CD4-positive, CD25-positive, alpha-beta regulatory T cell (primary cell): Measurements from ENCODE around the gene CACNG7. TPM values are rescaled to one million over a fixed set of nuclear protein-coding genes. Genes with fewer than 3 reads are reported as not detected.
A peak's percentile ranks its signal among the peaks of the same experiment; 100 is the strongest.

Source experiments
- ATAC-seq, 2 donors: fragments of 150-1000 bp; cut with Tn5 transposase; one replicate each; pipeline ENCODE4 v1.10.0; 2021; ENCODE audit warnings: low read depth in 2 of 2, moderate number of reproducible peaks in 2 of 2, moderate library complexity in 1 of 2
- DNase-seq, 3 donors: peaks; one replicate each; pipeline versions ENCODE4 v3.0.0 to v3.0.0-alpha.2; 2012 to 2022; ENCODE audit warnings: mixed read lengths in 1 of 3
- H3K27ac ChIP-seq: one replicate; pipeline ENCODE4 v1.7.0; 2013; ENCODE audit warnings: mild to moderate bottlenecking, low read length; ENCODE audit not compliant: insufficient read depth, poor library complexity, severe bottlenecking
- H3K27me3 ChIP-seq: one replicate; pipeline ENCODE4 v1.7.0; 2013; ENCODE audit warnings: low read length; ENCODE audit not compliant: control insufficient read depth, insufficient read depth
- H3K36me3 ChIP-seq: one replicate; pipeline ENCODE4 v1.7.0; 2013; ENCODE audit warnings: mild to moderate bottlenecking, low read length, moderate library complexity; ENCODE audit not compliant: control insufficient read depth, insufficient read depth
- H3K4me1 ChIP-seq: 2 replicates; pipeline ENCODE4 v1.7.0; 2013; ENCODE audit warnings: mild to moderate bottlenecking, low read length; ENCODE audit not compliant: insufficient read depth, control insufficient read depth, poor library complexity, severe bottlenecking
- H3K4me3 ChIP-seq: one replicate; pipeline ENCODE4 v1.7.0; 2013; ENCODE audit warnings: low read depth, mild to moderate bottlenecking, low read length, moderate library complexity
- H3K9me3 ChIP-seq, 2 experiments: 1 replicate in 1 of 2; 2 replicates in 1 of 2; pipeline ENCODE4 v1.7.0; 2013; ENCODE audit warnings: low read length in 2 of 2, mild to moderate bottlenecking in 1 of 2, moderate library complexity in 1 of 2; ENCODE audit not compliant: control insufficient read depth in 2 of 2
- H3K27ac Mint-ChIP-seq, 3 donors: one replicate each; pipeline ENCODE4 v1.8.0; 2020 to 2022; ENCODE audit warnings: mild to moderate bottlenecking in 3 of 3, mixed read lengths in 3 of 3, moderate library complexity in 2 of 3
- H3K27me3 Mint-ChIP-seq: one replicate; pipeline ENCODE4 v1.8.0; 2022; ENCODE audit warnings: mild to moderate bottlenecking, mixed read lengths
- H3K36me3 Mint-ChIP-seq: one replicate; pipeline ENCODE4 v1.8.0; 2020; ENCODE audit warnings: mixed read lengths
- H3K4me1 Mint-ChIP-seq, 4 donors: one replicate each; pipeline ENCODE4 v1.8.0; 2020 to 2022; ENCODE audit warnings: mixed read lengths in 4 of 4, mild to moderate bottlenecking in 1 of 4
- H3K4me3 Mint-ChIP-seq, 4 donors: one replicate each; pipeline ENCODE4 v1.8.0; 2020 to 2022; ENCODE audit warnings: mild to moderate bottlenecking in 4 of 4, mixed read lengths in 4 of 4, moderate library complexity in 3 of 4
- H3K9me3 Mint-ChIP-seq, 7 donors: one replicate each; pipeline ENCODE4 v1.8.0; 2020 to 2022; ENCODE audit warnings: mixed read lengths in 7 of 7, mild to moderate bottlenecking in 3 of 7, moderate library complexity in 2 of 7
- polyA plus RNA-seq, 4 donors: library from polyadenylated mRNA; unstranded; fragments of 300-500 nt; fragmentation: Illumina TruSeq; gene quantifications; one replicate each; pipeline ENCODE4 v1.2.3, GENCODE V29; 2021
- total RNA-seq: library from RNA; stranded (reverse); gene quantifications from one replicate; pipeline ENCODE4 v1.2.3, GENCODE V29; 2022

Gene CACNG7, protein sequence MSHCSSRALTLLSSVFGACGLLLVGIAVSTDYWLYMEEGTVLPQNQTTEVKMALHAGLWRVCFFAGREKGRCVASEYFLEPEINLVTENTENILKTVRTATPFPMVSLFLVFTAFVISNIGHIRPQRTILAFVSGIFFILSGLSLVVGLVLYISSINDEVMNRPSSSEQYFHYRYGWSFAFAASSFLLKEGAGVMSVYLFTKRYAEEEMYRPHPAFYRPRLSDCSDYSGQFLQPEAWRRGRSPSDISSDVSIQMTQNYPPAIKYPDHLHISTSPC
- total RNA-seq (not detected), polyA plus RNA-seq (not detected)

GRCh38 chr19:53908935-53909415 is at the start of gene CACNG7:
CACNG7 (plus strand) TSS chr19:53909278; CDS start chr19:53912832, 3,554 bp downstream.
- Histone ChIP-seq H3K9me3 (no peaks in the 10 kb centered on the region), H3K27me3 (peaks cover 10% of the 10 kb centered on the region)
- H3K27ac Mint-ChIP-seq: no peak within 1 kb of the TSS

GRCh38 chr19:53864308-53864836 is 44.7 kb upstream of the CACNG7 start:
- Histone ChIP-seq H3K27me3 (no peaks in the 10 kb centered on the region), H3K4me1 (peaks cover 35% of the 10 kb centered on the region), H3K9me3 (no peaks in the 10 kb centered on the region), H3K4me3 (no peak overlapping the region), H3K36me3 (no peaks in the 10 kb centered on the region), H3K27ac (no peak overlapping the region)
- DNase-seq (no peak), ATAC-seq (no peak)
- peaks cover 13% of the 10 kb centered on the region for H3K27me3 Mint-ChIP-seq
- peak overlapping the region in 1 of 3 donors; percentile 60 for H3K27ac Mint-ChIP-seq
- H3K4me3 Mint-ChIP-seq: peak overlapping the region in 2 of 4 donors; percentile 32 to 34
- H3K36me3 Mint-ChIP-seq: no peaks in the 10 kb centered on the region
- peaks cover 0 to 31% (median 13%) of the 10 kb centered on the region in 4 donors for H3K4me1 Mint-ChIP-seq
- H3K9me3 Mint-ChIP-seq: peaks cover 0 to 3% (median 0%) of the 10 kb centered on the region in 7 donors

More at GRCh38 chr19:53908935-53909415, at the start of gene CACNG7:
- peaks cover 5 to 37% (median 14%) of the 10 kb centered on the region in 4 donors for H3K4me1 Mint-ChIP-seq
- H3K4me3 Mint-ChIP-seq: peak within 1 kb of the TSS in 2 of 4 donors; percentile 52 to 79
- Histone ChIP-seq H3K4me3 (no peak within 1 kb of the TSS), H3K27ac (no peak within 1 kb of the TSS), H3K36me3 (no peaks in the 10 kb centered on the region), H3K4me1 (peaks cover 17% of the 10 kb centered on the region)
- DNase-seq (no peak), ATAC-seq (no peak)
- H3K9me3 Mint-ChIP-seq: peaks cover 0 to 4% (median 0%) of the 10 kb centered on the region in 7 donors
- peaks cover 5% of the 10 kb centered on the region for H3K36me3 Mint-ChIP-seq
- H3K27me3 Mint-ChIP-seq: peaks cover 76% of the 10 kb centered on the region

GRCh38 chr19:53865523-53865917 is 43.6 kb upstream of the CACNG7 start:
- H3K27ac Mint-ChIP-seq: peak overlapping the region; percentile 86 to 99 (median 90)
- peaks cover 13% of the 10 kb centered on the region for H3K27me3 Mint-ChIP-seq
- H3K4me1 Mint-ChIP-seq: peaks cover 0 to 33% (median 16%) of the 10 kb centered on the region in 4 donors
- H3K4me1 ChIP-seq: peaks cover 40% of the 10 kb centered on the region
- H3K27ac ChIP-seq: peak overlapping the region; percentile 100
- no peaks in the 10 kb centered on the region for H3K27me3 ChIP-seq
- no peak overlapping the region for H3K4me3 ChIP-seq
- H3K9me3 ChIP-seq: no peaks in the 10 kb centered on the region
- H3K4me3 Mint-ChIP-seq: peak overlapping the region; percentile 76 to 91 (median 84)
- peaks cover 0 to 3% (median 0%) of the 10 kb centered on the region in 7 donors for H3K9me3 Mint-ChIP-seq
- ATAC-seq (no peak), DNase-seq (no peak)
- no peaks in the 10 kb centered on the region for H3K36me3 ChIP-seq
- H3K36me3 Mint-ChIP-seq: no peaks in the 10 kb centered on the region

DNA sequence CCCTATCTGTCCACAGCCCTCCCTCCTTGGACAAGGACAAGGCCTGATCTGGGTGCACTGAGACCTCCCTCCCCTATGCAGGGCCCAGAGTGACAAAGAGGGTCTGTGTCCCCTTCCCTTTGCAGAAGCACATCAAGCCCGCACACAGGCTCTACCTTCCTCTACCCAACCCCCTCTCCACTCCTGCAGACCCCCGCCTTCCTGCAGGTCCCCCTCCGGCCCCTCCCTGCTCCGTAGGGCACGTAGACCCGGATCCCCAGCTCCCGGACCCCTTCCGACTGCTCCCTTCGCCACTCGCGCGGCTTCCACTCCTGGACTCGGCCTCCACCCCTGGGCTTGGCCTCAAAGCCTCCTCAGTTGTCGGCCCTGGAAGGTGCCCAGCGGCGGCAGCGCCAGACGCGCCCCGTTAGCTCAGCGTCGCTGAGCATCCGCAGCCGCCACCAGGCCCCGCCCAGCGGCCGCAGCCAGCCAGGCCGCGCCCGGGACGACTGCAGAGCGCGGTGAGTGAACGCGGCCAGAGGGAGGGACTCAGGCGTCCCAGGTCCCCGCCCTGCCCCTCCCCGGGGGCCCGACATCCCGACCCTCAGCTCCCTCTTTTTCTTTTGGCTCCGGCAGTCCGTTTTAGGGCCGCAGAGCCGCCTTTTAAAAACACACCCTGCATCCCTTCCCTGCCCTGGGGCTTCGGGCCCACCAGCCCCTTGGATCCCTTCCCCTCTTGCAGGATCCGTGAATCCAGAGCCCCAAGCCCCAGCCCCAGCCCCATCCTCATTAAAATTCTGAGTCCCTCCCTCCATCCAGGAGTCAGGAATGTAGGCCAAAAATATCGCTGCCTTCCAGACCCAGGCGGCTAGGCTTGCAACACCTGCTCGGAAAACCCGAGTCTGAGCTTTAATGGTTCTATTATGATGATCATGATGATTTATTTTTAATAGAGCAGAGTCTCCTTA is 42.9 kb upstream of the CACNG7 start:
- Histone ChIP-seq H3K4me1 (peaks cover 42% of the 10 kb centered on the region), H3K4me3 (peak overlapping the region; percentile 73), H3K27ac (peak overlapping the region; percentile 100), H3K9me3 (no peaks in the 10 kb centered on the region), H3K36me3 (no peaks in the 10 kb centered on the region), H3K27me3 (no peaks in the 10 kb centered on the region)
- peaks cover 0 to 3% (median 0%) of the 10 kb centered on the region in 7 donors for H3K9me3 Mint-ChIP-seq
- peaks cover under 1 to 38% (median 22%) of the 10 kb centered on the region in 4 donors for H3K4me1 Mint-ChIP-seq
- peaks cover 14% of the 10 kb centered on the region for H3K27me3 Mint-ChIP-seq
- ATAC-seq (peak in 1 of 2 donors; percentile 20), DNase-seq (peak; percentile 59 to 69 (median 61))
- peaks cover 1% of the 10 kb centered on the region for H3K36me3 Mint-ChIP-seq
- H3K4me3 Mint-ChIP-seq: peak overlapping the region; percentile 90 to 98 (median 96)
- peak overlapping the region; percentile 97 to 100 (median 99) for H3K27ac Mint-ChIP-seq

DNA sequence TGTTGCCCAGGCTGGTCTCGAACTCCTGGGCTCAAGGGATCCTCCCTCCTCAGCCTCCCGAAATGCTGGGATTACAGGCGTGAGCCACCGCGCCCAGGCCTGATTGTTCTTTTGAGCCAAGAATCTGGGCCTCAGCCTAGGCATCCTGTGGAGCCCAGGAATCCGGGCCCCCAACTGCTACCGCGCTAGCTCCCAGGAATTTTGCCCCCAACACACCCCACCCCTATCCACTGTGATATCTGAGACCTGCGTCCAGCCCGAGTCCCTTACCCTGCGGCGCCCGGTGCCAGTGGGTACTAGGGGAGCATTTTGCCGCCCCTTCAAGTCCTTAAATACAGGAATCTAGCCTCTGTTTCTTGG is 42.2 kb upstream of the CACNG7 start:
- Mint-ChIP-seq H3K4me1 (peaks cover 6 to 44% (median 26%) of the 10 kb centered on the region in 4 donors), H3K36me3 (peaks cover 6% of the 10 kb centered on the region), H3K27me3 (peaks cover 19% of the 10 kb centered on the region), H3K4me3 (peak overlapping the region; percentile 90 to 98 (median 96)), H3K27ac (peak overlapping the region; percentile 97 to 100 (median 99)), H3K9me3 (peaks cover 0 to 3% (median 0%) of the 10 kb centered on the region in 7 donors)
- Histone ChIP-seq H3K27me3 (no peaks in the 10 kb centered on the region), H3K27ac (peak overlapping the region; percentile 100), H3K4me1 (peaks cover 42% of the 10 kb centered on the region), H3K36me3 (no peaks in the 10 kb centered on the region), H3K9me3 (no peaks in the 10 kb centered on the region), H3K4me3 (peak overlapping the region; percentile 73)
- no peak for DNase-seq
- no peak for ATAC-seq

DNA sequence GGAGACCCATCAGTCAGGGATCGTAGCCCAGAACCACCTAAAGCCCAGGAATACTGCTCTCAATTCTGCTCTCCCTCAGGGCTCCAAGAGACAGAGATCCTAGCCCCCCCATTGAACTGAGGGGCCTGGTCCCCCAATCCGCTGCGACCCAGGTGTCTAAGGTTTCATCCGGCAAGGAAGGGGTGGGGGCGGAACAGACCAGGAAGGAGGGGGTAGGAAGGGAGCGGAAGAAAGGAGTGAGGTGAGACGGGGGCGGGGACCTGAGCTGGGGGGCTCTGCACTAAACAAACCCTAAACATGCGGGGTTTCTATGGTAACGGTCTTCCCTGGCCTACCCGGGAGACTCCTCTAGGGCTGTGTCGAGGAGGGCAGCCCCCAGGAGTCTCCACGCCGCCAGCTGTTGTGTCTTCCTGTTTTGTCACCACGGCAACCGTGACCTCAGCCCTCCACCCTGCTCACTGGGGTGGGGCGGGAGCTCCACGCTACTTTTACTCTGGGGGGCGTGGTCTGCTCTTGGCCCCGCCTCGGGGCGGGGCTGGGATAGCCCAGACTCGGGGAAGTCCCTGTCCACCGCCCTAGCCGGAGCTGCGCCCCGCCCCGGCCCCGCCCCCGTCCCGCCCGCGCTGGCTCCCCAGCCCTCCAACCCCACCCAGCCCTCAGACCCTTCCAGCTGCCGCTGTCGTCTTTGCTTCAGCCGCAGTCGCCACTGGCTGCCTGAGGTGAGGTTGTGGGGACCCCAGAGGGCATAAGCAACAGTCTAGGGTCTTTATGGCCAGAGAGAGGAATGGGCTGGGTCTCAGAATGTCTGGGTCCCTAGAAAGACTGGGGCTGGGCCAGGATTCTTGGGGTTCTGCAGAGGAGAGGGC is 41.6 kb upstream of the CACNG7 start, which contains the start of gene MYADM:
Gene MYADM (plus strand): TSS at position 659 of the 866 bp plus-strand sequence. CDS start 5,647 bp downstream, outside the sequence.
- peaks cover 6 to 44% (median 28%) of the 10 kb centered on the region in 4 donors for H3K4me1 Mint-ChIP-seq
- peaks cover 19% of the 10 kb centered on the region for H3K27me3 Mint-ChIP-seq

More for the DNA sequence above, 41.6 kb upstream of the CACNG7 start, which contains the start of gene MYADM:
- Mint-ChIP-seq H3K27ac (peak within 1 kb of the TSS; percentile 97 to 100 (median 99)), H3K4me3 (peak within 1 kb of the TSS; percentile 90 to 98 (median 96)), H3K9me3 (peaks cover 0 to 3% (median 0%) of the 10 kb centered on the region in 7 donors), H3K36me3 (peaks cover 6% of the 10 kb centered on the region)
- H3K27ac ChIP-seq: peak within 1 kb of the TSS; percentile 100
- H3K27me3 ChIP-seq: no peaks in the 10 kb centered on the region
- H3K9me3 ChIP-seq: no peaks in the 10 kb centered on the region
- ATAC-seq (peak; percentile 83 to 88), DNase-seq (peak; percentile 97 to 100 (median 100))
- peaks cover 42% of the 10 kb centered on the region for H3K4me1 ChIP-seq
- H3K4me3 ChIP-seq: peak within 1 kb of the TSS; percentile 89
- H3K36me3 ChIP-seq: peaks cover 1% of the 10 kb centered on the region
